DND-41 (cell line): ENCODE data around the gene GAN.

ENCODE experiments used
- ATAC-seq: fragments of 200-7000 bp; cut with Tn5 transposase; 3 replicates; pipeline ENCODE4 v1.9.1; 2021; ENCODE audit warnings: low read depth; ENCODE audit not compliant: insufficient read depth
- DNase-seq: peaks from one replicate; pipeline ENCODE4 v3.0.0-alpha.2; 2020
- H2AFZ ChIP-seq: 2 replicates; pipeline ENCODE4 v1.6.0; 2012; ENCODE audit warnings: low read depth, low read length
- H3K27ac ChIP-seq: 2 replicates; pipeline ENCODE4 v1.5.1; 2012; ENCODE audit warnings: low read length, inconsistent platforms
- H3K27me3 ChIP-seq: fragments of 200-600 bp; sonication (generic); 2 replicates; pipeline ENCODE4 v1.6.0; 2012; ENCODE audit warnings: low read length, mild to moderate bottlenecking, inconsistent platforms; ENCODE audit not compliant: insufficient read depth, poor library complexity
- H3K36me3 ChIP-seq: 2 replicates; pipeline ENCODE4 v1.5.1; 2012; ENCODE audit warnings: low read length, inconsistent platforms; ENCODE audit not compliant: insufficient read depth
- H3K4me1 ChIP-seq: 2 replicates; pipeline ENCODE4 v1.5.1; 2012; ENCODE audit warnings: mild to moderate bottlenecking, low read length; ENCODE audit not compliant: insufficient read depth
- H3K4me2 ChIP-seq: 2 replicates; pipeline ENCODE4 v1.6.0; 2012; ENCODE audit warnings: mild to moderate bottlenecking, moderate library complexity, low read length, inconsistent platforms; ENCODE audit not compliant: insufficient read depth
- H3K4me3 ChIP-seq, 2 experiments: fragments of 200-600 bp in 1 of 2; shearing (Covaris generic) in 1 of 2; 2 replicates each; pipeline ENCODE4 v1.5.1; 2012 to 2016; ENCODE audit warnings: inconsistent platforms in 2 of 2, low read length in 2 of 2, mild to moderate bottlenecking in 2 of 2, low read depth in 1 of 2, moderate library complexity in 1 of 2
- H3K79me2 ChIP-seq: 2 replicates; pipeline ENCODE4 v1.6.0; 2012; ENCODE audit warnings: low read length, inconsistent platforms; ENCODE audit not compliant: insufficient read depth
- H3K9ac ChIP-seq: 2 replicates; pipeline ENCODE4 v1.6.0; 2012; ENCODE audit warnings: low read depth, mild to moderate bottlenecking, inconsistent platforms, low read length, moderate library complexity
- H3K9me3 ChIP-seq: 2 replicates; pipeline ENCODE4 v1.5.1; 2012; ENCODE audit warnings: low read length, moderate library complexity, mild to moderate bottlenecking, inconsistent platforms; ENCODE audit not compliant: insufficient read depth, severe bottlenecking
- H4K20me1 ChIP-seq: 2 replicates; pipeline ENCODE4 v1.6.0; 2012; ENCODE audit warnings: low read length; ENCODE audit not compliant: insufficient read depth
- EZH2 ChIP-seq: IDR thresholded peaks from 3 replicates; pipeline ENCODE4 v1.6.1; 2012; ENCODE audit warnings: borderline replicate concordance, low read depth, mild to moderate bottlenecking, moderate library complexity, low read length, inconsistent platforms; ENCODE audit not compliant: severe bottlenecking
- TF ChIP-seq, protein P1 (sequence below): IDR thresholded peaks from 2 replicates; pipeline ENCODE4 v1.5.1; 2012; ENCODE audit warnings: borderline replicate concordance, low read length, moderate library complexity, mild to moderate bottlenecking; ENCODE audit not compliant: poor library complexity, severe bottlenecking; ENCODE audit errors: extremely low read depth

GAN gene

DNA sequence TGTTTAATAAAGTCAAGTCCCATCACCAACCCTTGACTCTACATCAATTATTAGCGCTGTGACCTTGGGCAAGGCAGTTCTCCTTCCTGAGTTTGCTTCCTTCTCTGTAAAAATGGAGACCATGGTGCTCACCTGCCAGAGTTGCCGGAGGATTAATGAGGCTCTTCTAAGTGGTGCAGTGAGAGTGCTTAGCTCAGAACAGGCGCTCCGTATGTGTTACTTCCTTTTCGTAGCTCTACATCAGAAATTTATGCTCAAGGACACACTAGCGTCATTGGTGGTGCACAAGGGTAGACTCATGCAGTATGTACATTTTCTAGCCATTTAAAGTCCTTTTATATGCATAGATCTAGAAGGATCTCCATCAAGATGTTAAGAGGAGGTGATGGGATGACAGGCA is 112.5 kb downstream of the GAN start:
- Histone ChIP-seq H4K20me1 (no peaks in the 10 kb centered on the region), H3K27ac (no peak overlapping the region), H3K79me2 (no peaks in the 10 kb centered on the region), H3K4me1 (peaks cover 28% of the 10 kb centered on the region), H3K4me2 (no peak overlapping the region), H3K9me3 (no peaks in the 10 kb centered on the region), H3K27me3 (no peaks in the 10 kb centered on the region), H2AFZ (peak overlapping the region; percentile 7; the same call in 1 of the 2 replicates), H3K36me3 (no peaks in the 10 kb centered on the region), H3K4me3 (no peak overlapping the region), H3K9ac (no peak overlapping the region)
- ATAC-seq (no peak), DNase-seq (no peak)
- TF ChIP-seq EZH2 = no peak
- TF ChIP-seq, protein P1, sequence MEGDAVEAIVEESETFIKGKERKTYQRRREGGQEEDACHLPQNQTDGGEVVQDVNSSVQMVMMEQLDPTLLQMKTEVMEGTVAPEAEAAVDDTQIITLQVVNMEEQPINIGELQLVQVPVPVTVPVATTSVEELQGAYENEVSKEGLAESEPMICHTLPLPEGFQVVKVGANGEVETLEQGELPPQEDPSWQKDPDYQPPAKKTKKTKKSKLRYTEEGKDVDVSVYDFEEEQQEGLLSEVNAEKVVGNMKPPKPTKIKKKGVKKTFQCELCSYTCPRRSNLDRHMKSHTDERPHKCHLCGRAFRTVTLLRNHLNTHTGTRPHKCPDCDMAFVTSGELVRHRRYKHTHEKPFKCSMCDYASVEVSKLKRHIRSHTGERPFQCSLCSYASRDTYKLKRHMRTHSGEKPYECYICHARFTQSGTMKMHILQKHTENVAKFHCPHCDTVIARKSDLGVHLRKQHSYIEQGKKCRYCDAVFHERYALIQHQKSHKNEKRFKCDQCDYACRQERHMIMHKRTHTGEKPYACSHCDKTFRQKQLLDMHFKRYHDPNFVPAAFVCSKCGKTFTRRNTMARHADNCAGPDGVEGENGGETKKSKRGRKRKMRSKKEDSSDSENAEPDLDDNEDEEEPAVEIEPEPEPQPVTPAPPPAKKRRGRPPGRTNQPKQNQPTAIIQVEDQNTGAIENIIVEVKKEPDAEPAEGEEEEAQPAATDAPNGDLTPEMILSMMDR = no peak

DNA sequence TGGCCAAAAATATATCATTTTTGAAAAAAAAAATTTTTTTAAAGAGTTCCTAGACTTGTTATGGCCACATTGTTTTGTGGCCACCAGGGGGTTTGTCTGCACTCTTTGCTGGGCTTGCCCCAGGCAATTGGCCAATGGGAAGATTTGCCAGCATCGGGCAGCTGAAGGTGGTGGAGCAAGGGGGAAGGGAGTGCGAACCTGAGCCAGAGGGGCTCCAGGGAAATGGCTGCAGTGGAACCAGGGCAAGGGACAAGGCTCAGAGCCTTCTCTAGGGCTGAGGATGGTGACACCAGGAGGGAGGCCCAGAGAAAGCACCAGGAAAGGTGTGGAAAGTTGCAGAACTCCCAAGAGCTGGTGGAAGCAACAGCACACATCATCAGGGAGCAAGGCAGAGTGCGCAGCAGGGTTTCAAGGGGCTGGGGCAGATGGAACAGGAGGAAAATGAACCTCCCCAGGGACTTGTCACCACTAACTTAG is 114.3 kb downstream of the GAN start:
- DNase-seq = no peak
- Histone ChIP-seq H2AFZ (no peak overlapping the region), H3K9ac (no peak overlapping the region)

DNA sequence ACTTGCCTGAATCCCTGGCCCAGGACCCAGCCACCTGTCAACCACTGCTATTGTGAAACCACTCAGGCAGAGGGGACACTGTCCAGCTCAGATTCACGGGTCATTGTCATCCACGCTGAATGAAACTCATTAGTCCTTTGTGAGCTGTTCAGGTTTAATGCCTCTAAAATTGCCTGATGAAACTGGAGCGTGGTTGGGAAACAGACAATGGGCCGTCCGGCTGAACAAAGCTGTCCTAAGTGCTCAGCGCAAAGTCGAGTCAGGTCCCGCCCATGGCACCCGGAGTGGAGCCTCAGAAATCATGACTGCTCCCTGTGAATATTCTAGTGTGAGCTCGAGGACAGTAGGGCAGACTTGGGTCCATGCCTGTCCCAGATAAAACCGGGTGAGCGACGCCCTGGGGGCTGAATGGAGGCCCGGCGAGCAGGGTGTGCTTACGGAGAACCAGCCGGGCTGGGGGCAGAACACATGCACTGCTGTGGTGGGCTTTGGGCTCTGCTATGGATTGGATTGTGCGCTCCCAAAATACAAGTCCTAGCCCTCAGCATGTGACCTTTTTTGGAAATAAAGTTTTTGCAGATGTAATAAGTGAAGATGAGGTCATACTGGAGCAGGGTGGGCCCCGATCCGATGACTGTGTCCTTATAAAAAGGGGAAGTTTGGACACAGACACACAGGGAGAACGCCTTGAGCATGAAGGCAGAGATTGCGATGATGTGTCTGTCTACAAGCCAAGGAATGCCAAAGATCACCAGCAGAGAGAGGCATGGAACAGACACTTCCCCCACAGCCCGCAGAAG is 117.0 kb downstream of the GAN start:
- Histone ChIP-seq H3K4me1 (peaks cover 37% of the 10 kb centered on the region), H3K4me3 (no peak overlapping the region), H3K27me3 (no peaks in the 10 kb centered on the region), H3K36me3 (no peaks in the 10 kb centered on the region), H4K20me1 (no peaks in the 10 kb centered on the region), H3K9ac (peak overlapping the region; percentile 56), H3K79me2 (no peaks in the 10 kb centered on the region), H3K4me2 (no peak overlapping the region), H2AFZ (peak overlapping the region; percentile 14), H3K9me3 (no peaks in the 10 kb centered on the region), H3K27ac (peak overlapping the region; percentile 99)
- DNase-seq = no peak
- no peak for TF ChIP-seq EZH2
- TF ChIP-seq, protein P1 = no peak
- ATAC-seq = no peak

More for the DNA sequence above, 114.3 kb downstream of the GAN start:
- ATAC-seq = no peak
- H3K9me3 ChIP-seq = no peaks in the 10 kb centered on the region
- H3K4me2 ChIP-seq = no peak overlapping the region
- H3K4me1 ChIP-seq = peaks cover 46% of the 10 kb centered on the region
- no peak for TF ChIP-seq EZH2
- TF ChIP-seq, protein P1 = peak; percentile 14
- peak overlapping the region; percentile 41; the same call in 1 of the 2 replicates for H3K27ac ChIP-seq
- H3K27me3 ChIP-seq = no peaks in the 10 kb centered on the region
- H4K20me1 ChIP-seq = no peaks in the 10 kb centered on the region
- H3K4me3 ChIP-seq = no peak overlapping the region
- no peaks in the 10 kb centered on the region for H3K36me3 ChIP-seq
- no peaks in the 10 kb centered on the region for H3K79me2 ChIP-seq
